ENCODE data around the gene RORC.

- no peak for TF ChIP-seq POLR2A (IDR thresholded peaks at IDR 0.05)
- TF ChIP-seq CTCF (IDR thresholded peaks at IDR 0.05): peak in 1 of 3 experiments; percentile 7
These were observed 6.8 kb upstream of the RORC start for GRCh38 chr1:151838222-151839081.

All from testis (tissue), 2 donors.